ENCODE results near the gene OR1J1.

Gene OR1J1

DNA sequence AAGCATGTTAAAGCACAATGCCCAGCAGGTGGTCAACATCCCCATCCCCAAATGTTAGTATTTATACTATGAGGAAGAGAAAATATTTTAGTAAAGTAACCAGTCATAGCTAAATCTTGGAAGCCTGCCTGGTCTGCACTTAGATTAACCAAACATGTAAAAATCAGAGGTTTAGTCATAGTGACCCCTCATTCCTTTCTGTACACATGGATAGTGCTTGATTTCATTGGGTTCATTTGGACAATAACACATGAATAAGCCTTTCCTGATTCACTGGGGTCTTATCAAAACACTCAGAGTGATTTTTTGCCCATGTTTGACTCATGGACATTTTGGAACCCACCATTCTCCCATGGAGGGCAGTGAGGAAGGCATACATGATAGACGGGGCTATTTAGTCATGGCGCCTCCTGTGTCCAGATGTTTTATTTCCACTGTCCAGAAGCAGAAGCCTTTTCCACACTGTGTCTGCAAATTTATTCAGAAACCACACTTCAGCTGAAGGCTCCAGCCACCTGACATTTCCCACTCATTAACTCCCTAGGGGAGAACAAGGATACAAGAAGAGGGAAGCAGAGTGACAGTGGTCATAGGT is 32.5 kb downstream of the OR1J1 start:
- DNase-seq (ENCODE audit: low spot score) = no peak

DNA sequence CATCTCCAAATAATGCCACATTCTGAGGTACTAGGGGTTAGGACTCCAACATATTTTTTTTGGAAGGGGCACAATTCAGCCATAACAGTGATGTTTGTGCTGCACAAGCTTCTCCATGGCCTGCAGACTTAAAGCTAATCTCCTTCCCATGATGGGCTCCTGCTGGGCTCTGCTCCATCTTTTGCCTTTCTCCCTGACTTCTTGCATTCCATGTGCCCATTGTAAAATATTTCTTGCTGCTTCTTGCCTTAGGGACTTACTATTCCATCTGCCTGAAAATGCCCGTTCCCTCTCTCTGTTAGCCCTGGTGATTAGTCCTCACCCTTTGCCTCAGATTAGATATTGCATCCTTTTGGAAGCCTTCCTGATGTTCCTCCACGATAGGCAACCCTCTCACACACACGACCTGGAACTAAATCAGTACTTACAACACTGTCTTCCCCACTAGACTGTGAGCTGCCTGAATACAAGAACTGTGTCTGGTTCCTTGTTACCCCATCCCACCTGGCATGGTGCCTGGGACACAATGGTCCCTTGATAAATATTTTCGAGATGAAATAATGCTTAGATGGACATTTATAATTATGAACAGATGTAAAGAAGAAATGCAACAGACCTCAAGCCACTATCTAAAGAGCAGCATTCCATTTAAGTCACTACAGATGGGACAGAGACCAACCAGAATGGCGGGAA is 33.5 kb downstream of the OR1J1 start:
- no peak for DNase-seq (ENCODE audit: low spot score)

DNA sequence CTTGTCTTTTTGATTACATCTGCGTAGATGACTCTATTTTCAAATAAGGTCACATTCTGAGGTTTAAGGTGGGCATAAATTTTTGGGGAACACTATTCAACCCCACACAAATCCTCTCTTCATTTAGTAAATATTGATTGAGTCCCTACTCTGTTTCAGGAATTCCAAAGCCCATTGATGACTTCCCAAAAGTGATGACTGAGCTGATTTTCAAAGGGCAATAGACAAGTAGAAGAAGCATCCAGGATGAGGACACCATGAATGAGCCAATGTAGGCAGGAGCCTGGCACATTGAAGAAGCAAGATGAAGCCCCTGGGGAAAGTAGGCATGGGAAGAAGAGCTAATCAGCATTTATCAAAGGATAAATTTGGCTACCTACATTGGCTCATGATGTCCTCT is 35.2 kb downstream of the OR1J1 start:
- DNase-seq (ENCODE audit: low spot score) = no peak

All from hematopoietic multipotent progenitor cell treated with erythropoietin and hydrocortisone succinate and interleukin-3 and kit ligand, for 17 days (in vitro differentiated cells).